Stimulated activated CD4-positive, alpha-beta T cell treated with anti-CD3 and anti-CD28 coated beads, Interleukin-15, amount 100 ng/mL, for 1 hour (primary cell): ENCODE data around the gene UBA5.

Experiments
- DNase-seq, 2 donors: peaks; one replicate each; pipeline ENCODE4 v3.0.0-alpha.2; 2020; ENCODE audit warnings: low read depth in 1 of 2, low spot score in 1 of 2

UBA5 gene

GRCh38 chr3:132654190-132654589, 5.9 kb upstream of the UBA5 start:
- DNase-seq, result no peak

DNA sequence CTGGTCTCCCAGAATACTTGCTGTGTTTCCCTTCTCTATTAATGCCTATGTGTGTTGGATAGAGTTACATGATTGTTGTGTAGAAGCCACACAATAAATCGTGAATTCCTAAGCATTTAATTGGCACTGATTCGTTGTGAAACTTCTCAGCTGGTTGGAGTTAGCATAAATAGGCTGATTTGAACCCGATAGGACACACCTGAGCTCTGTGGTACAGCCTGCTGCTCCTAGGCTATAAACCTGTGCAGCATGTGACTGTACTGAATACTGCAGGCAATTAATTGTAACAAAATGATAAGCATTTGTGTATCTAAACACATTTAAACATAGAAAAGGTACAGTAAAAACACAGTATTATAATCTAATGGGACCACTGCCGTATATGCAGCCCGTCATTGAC, 5.4 kb upstream of the UBA5 start:
- DNase-seq, result no peak

DNA sequence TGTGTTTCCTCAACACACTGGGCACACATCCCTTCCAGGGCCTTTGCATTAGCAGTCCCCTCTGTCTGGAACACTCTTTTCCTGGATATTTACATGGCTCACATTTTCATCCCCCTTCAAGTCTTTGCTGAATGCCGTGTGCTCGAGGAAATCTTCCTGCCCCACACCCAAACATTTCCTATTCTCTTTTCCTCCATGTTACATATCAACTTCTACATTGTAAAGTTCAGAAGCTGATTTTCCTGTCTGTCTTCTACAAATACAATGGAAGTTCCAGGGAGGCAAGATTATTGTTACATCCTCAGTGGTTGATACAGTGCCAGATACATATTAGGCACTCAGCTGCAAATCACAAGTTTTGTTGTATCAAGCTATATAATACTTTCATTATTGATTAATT, 4.7 kb upstream of the UBA5 start:
- no peak for DNase-seq

DNA sequence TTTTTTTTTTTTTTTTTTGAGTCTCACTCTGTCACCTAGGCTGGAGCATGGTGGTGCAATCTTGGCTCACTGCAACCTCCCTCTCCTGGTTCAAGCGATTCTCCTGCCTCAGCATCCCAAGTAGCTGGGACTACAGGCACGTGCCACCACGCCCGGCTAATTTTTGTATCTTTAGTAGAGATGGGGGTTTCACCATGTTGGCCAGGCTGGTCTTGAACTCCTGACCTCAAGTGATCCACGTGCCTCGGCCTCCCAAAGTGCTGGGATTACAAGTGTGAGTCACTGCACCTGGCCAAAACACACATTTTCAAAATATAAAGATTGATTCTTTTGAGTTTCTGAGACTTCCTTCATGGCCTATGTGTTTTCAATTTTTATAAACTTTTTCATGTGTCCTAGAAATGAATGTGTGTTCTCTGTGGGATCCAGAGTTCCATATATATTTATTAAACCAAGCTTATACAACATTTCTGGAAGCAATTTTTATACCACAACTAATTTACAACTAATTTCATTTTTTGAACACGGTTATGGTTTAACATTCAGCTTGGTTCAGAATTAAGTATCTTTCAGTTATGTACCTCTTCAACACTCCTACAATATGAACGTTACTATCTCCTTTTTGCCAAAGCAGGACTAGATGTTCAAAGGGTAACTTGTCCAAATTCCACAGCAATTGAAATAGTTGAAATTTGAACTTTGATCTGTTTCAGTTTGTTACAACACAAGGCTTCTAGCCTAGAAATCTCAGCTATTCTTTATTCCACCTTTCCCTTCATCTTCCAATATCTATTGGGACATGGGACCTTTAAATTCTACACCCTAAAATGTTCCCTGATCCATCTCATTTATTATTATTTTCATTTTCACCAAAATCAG, 2.0 kb upstream of the UBA5 start:
- DNase-seq, result no peak

- no peak for DNase-seq
These were observed 1.1 kb upstream of the UBA5 start for GRCh38 chr3:132659000-132659364.

GRCh38 chr3:132659365-132660051, 621 bp upstream of the UBA5 start, which contains the start of gene ACAD11:
Gene ACAD11, minus strand, starts transcription at chr3:132659809. Its CDS starts 58 bp downstream, at chr3:132659751.
- DNase-seq, result peak in 1 of 2 donors; percentile 3

- no peak for DNase-seq
These were observed 612 bp downstream of the UBA5 start for GRCh38 chr3:132660811-132661070.

- DNase-seq, result no peak
These were observed 972 bp downstream of the UBA5 start for GRCh38 chr3:132661101-132661500.

- DNase-seq, result no peak
These were observed 2.1 kb downstream of the UBA5 start for GRCh38 chr3:132662212-132662611.

DNA sequence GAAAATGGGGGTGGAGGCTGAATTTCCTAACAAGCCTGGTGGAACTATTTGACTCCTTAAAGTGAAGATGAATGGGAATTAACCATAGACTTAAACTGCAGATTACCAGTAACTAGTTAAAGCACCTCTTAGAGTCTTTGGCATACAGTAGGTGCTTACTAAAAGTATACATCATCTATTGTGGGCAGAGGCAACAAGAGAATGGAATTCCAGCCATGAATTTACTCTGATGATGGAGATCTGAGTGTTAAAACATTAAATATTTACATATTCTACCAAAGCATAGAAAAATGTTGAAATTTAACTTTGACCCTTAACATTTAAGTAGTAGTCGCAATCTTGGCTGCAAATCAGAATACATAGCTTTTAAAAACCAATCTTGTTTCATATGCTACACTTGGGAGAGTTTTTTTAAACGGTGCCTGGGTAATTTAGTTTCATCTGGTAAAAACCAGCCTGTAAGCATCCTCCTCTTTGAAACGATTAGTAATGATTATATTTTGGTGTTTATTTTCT, 5.2 kb downstream of the UBA5 start:
- no peak for DNase-seq

DNA sequence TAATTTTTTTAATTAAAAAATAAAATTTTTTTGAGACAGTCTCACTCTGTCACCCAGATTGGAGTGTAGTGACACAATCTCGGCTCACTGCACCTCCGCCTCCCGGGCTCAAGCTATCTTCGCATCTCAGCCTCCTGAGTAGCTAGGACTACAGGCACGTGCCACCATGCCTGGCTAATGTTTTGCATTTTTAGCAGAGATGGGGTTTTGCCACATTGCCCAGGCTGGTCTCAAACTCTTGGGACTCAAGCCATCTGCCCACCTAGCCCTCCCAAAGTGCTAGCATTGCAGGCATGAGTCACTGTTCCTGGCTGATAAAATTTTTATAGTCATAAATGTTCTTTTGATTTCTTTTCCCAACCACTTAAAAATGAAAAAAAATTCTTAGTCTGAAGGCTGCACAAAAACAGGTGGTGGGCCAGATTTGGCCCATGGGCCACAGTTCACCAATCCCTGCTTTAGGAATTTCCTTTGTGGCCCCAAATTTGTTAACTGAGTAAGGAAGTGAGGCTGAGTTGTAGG, 9.2 kb downstream of the UBA5 start:
- DNase-seq, result no peak

- DNase-seq, result no peak
These were observed 15.3 kb downstream of the UBA5 start for GRCh38 chr3:132675408-132675807.

- no peak for DNase-seq
These were observed 19.8 kb downstream of the UBA5 start for GRCh38 chr3:132679911-132680310.

DNA sequence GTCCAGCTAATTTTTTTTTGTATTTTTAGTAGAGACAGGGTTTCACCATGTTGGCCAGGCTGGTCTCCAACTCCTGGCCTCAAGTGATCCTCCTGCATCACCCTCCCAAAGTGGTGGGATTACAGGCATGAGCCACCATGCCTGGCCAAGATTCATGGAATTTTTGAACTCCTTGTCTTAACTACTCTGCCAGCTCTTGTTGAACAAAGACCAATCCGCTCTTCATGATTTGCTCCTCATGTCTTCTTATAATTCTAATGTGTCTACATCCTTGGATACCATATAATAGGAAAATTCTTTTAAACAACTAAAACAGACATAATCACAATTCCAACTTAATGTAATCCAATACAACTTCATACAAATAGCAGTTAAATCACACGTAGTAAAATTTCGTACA, 21.3 kb downstream of the UBA5 start:
- DNase-seq, result no peak

- no peak for DNase-seq
These were observed 22.1 kb downstream of the UBA5 start for GRCh38 chr3:132682201-132682600.

GRCh38 chr3:132690040-132690439, 29.9 kb downstream of the UBA5 start:
- DNase-seq, result no peak

- no peak for DNase-seq
These were observed 34.9 kb downstream of the UBA5 start for GRCh38 chr3:132694991-132695390.

DNA sequence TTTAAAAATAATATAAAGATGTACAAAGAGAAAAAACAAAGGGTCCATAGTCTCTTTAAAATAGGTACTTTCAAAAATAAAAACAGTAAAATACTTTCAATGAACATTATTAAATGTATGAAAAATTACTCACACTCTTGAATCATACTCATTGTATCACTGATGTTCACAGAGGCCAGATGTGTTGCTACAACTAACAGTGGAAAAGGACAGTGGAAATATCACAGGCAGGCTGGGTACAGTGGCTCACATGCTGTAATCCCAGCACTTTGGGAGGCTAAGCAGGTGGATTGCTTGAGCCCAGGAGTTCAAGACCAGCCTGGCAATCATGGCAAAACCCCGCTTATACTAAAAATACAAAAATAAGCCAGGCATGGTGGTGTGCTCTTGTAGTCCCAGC, 35.3 kb downstream of the UBA5 start:
- no peak for DNase-seq

GRCh38 chr3:132703733-132704132, 43.6 kb downstream of the UBA5 start:
- no peak for DNase-seq

DNA sequence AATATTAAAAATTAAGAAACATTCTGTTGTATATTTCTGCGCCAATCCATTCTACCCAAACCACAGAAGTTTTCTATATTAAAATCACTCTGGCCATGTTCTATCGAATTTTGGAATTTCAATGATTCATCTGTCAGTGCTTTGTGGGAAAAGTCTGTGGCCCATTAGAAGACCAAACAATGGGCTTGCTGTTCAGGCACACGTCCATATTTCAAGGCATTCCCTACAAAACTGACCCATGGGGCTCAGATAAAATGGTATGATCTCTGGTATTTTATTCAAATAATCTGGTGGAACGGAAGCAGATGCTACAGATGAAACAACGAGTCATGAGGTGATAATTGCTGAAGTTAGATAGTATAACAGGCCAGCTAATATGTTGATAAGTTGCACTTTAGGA, 49.6 kb downstream of the UBA5 start:
- DNase-seq, result no peak

DNA sequence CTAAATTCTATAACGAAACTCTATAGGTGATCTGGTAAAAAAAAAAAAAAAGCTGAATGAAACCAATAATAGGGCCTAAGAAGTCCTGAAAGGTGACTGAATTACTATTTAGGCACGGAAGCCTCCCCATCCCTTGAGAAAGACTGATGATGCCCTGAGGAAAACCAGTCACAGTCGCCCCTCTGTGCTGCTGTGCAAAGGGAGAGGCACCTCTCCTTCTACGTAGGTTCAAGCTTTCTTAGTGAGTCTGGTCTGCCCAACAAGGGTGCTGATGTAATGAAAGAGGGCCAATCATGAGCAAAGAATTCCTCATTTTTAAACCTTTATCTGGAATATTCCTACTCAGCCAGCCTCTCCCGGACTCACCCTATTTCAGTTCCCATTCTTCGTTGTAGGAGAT, 50.2 kb downstream of the UBA5 start:
- no peak for DNase-seq

- no peak for DNase-seq
These were observed 54.0 kb downstream of the UBA5 start for GRCh38 chr3:132713977-132714727.
